ENCODE results near the gene CRACR2A. TPM values are rescaled to one million over a fixed set of nuclear protein-coding genes. Genes with fewer than 3 reads are reported as not detected.

CRACR2A gene
- total and polyA plus RNA-seq, 9 of the 15 experiments (the other 6 are each of a cell fraction or from before 2014, with no cell fraction given): 2.1 to 15.1 (median 10.4) TPM

DNA sequence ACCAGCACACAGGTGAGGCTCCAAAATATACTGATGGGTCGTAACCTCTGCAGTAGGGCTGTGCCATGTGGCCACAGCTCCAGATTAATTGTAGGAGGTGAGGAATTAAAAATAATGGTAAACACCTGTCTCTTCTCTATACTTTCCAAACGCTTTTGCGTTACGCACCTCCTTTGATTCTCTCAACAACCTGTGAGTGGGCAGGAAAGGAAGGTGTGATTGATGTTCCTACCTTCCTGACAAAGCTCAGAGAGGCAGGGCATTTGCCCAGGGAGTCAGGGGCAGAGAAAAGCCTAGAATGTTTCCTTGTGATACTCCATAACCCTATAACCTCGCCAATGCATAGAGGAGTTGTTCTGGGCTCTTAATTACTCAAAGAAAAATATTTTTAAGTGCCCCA lies 137.0 kb downstream of the CRACR2A start:
- no peaks in the 10 kb centered on the region; the same call in 1 of the 2 replicates for H4K20me1 ChIP-seq (replicated peaks; ENCODE audit: control insufficient read depth, insufficient read depth, low read length)
- no peak for DNase-seq (ENCODE audit: extremely low read depth in 1 of 4, low spot score in 3 of 4)
- no TSS peak for BruUV-seq (replicated peaks)
- no peaks in the 10 kb centered on the region for H3K4me1 ChIP-seq (replicated peaks in 1 of 2; ENCODE audit: control insufficient read depth in 2 of 2, insufficient read depth in 2 of 2, low read length in 2 of 2)
- TF ChIP-seq TEAD4 (IDR thresholded peaks at IDR 0.05; ENCODE audit: low read length) (no peak), TEAD4 (CRISPR knock-in tag; IDR thresholded peaks at IDR 0.05; ENCODE audit: borderline replicate concordance) (no peak), ZNF311 (CRISPR knock-in tag; IDR thresholded peaks at IDR 0.05) (no peak), ZFX (CRISPR knock-in tag; IDR thresholded peaks at IDR 0.05) (no peak), RFX5 (IDR thresholded peaks at IDR 0.05; ENCODE audit: low read depth, low read length) (no peak), MXI1 (IDR thresholded peaks at IDR 0.05; ENCODE audit: low read depth, low read length) (no peak), FOSL1 (tag; conservative IDR thresholded peaks at IDR 0.05) (no peak), ZZZ3 (IDR thresholded peaks at IDR 0.05) (no peak), ARID1B (IDR thresholded peaks at IDR 0.05) (no peak), YBX1 (IDR thresholded peaks at IDR 0.05) (no peak), SRSF7 (optimal IDR thresholded peaks at IDR 0.05; ENCODE audit: low read depth, low read length) (no peak), ZNF174 (CRISPR knock-in tag; IDR thresholded peaks at IDR 0.05) (no peak), NEUROD1 (IDR thresholded peaks at IDR 0.05; ENCODE audit: borderline replicate concordance, low read depth, low read length, partially characterized antibody) (no peak), POLR2B (IDR thresholded peaks at IDR 0.05; ENCODE audit: low read depth, partially characterized antibody) (no peak), HNRNPH1 (optimal IDR thresholded peaks at IDR 0.05; ENCODE audit: low read depth, low read length) (no peak)
- TF ChIP-seq, protein P1, sequence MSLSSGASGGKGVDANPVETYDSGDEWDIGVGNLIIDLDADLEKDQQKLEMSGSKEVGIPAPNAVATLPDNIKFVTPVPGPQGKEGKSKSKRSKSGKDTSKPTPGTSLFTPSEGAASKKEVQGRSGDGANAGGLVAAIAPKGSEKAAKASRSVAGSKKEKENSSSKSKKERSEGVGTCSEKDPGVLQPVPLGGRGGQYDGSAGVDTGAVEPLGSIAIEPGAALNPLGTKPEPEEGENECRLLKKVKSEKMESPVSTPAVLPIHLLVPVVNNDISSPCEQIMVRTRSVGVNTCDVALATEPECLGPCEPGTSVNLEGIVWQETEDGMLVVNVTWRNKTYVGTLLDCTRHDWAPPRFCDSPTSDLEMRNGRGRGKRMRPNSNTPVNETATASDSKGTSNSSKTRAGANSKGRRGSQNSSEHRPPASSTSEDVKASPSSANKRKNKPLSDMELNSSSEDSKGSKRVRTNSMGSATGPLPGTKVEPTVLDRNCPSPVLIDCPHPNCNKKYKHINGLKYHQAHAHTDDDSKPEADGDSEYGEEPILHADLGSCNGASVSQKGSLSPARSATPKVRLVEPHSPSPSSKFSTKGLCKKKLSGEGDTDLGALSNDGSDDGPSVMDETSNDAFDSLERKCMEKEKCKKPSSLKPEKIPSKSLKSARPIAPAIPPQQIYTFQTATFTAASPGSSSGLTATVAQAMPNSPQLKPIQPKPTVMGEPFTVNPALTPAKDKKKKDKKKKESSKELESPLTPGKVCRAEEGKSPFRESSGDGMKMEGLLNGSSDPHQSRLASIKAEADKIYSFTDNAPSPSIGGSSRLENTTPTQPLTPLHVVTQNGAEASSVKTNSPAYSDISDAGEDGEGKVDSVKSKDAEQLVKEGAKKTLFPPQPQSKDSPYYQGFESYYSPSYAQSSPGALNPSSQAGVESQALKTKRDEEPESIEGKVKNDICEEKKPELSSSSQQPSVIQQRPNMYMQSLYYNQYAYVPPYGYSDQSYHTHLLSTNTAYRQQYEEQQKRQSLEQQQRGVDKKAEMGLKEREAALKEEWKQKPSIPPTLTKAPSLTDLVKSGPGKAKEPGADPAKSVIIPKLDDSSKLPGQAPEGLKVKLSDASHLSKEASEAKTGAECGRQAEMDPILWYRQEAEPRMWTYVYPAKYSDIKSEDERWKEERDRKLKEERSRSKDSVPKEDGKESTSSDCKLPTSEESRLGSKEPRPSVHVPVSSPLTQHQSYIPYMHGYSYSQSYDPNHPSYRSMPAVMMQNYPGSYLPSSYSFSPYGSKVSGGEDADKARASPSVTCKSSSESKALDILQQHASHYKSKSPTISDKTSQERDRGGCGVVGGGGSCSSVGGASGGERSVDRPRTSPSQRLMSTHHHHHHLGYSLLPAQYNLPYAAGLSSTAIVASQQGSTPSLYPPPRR (CRISPR knock-in tag; IDR thresholded peaks at IDR 0.05; ENCODE audit: borderline replicate concordance): no peak
- no peak for FAIRE-seq
- 62% methylated on average over 4 of the region's 5 CpGs for WGBS (ENCODE audit: insufficient coverage, low coverage, missing lambda C conversion rate)
- H3K9me1 ChIP-seq (ENCODE audit: control insufficient read depth, insufficient read depth, low read length): no peaks in the 10 kb centered on the region
- H3K9me3 ChIP-seq (replicated peaks; ENCODE audit: control insufficient read depth, insufficient read depth, low read depth, low read length): no peaks in the 10 kb centered on the region
- no peaks in the 10 kb centered on the region for H3K79me2 ChIP-seq (ENCODE audit: control insufficient read depth, insufficient read depth, low read length)
- POLR2A ChIA-PET: no interaction called here
- no peak overlapping the region for H3K9ac ChIP-seq (ENCODE audit: insufficient read depth in 1 of 2, low read depth in 2 of 2, low read length in 2 of 2)
- H3K4me2 ChIP-seq (ENCODE audit: insufficient read depth, low read length): no peak overlapping the region
- intact Hi-C loops (cut with micrococcal nuclease) (no loop called here), in situ Hi-C loops (cut with MboI) (no loop called here)
- H2AFZ ChIP-seq (ENCODE audit: low read depth, low read length): no peak overlapping the region
- no peak overlapping the region for H3K4me3 ChIP-seq
- H3K27ac ChIP-seq (ENCODE audit: extremely low read depth, low read depth, low read length): no peak overlapping the region
- H3K36me3 ChIP-seq (ENCODE audit: control insufficient read depth, insufficient read depth, low read length): no peaks in the 10 kb centered on the region
- ATAC-seq: no peak
- CTCF ChIA-PET (ENCODE audit: low intra/inter-chr PET ratio): no interaction called here
- H3K27me3 ChIP-seq (ENCODE audit: control insufficient read depth in 2 of 2, insufficient read depth in 2 of 2, low read length in 2 of 2): no peaks in the 10 kb centered on the region

All from K562 (cell line).